HepG2 (cell line): ENCODE results near the gene CKMT1A. TPM values are rescaled to one million over a fixed set of nuclear protein-coding genes. Genes with fewer than 3 reads are reported as not detected.
"Not testable (repeated sequence)": the region's sequence is repeated elsewhere in the genome, so short reads cannot be mapped to it uniquely, and the experiment has no call there.

Experiments
- ATAC-seq: fragments of 200-7000 bp; cut with Tn5 transposase; 3 replicates; pipeline ENCODE4 v1.9.1; 2020; ENCODE audit warnings: mild to moderate bottlenecking, moderate library complexity
- BruUV-seq: library from RNA; stranded (reverse); fragments of 400-500 nt; replicated peaks from 2 replicates; lab custom pipeline; 2021; lab: Mats Ljungman, UMichigan
- CTCF ChIA-PET: fragments of 300-600 bp; formaldehyde crosslinking; extraction: SDS; loops from one replicate; lab custom pipeline; 2021; ENCODE audit warnings: low total read pairs, inconsistent platforms, low intra/inter-chr PET ratio; lab: Yijun Ruan, JAX
- POLR2A ChIA-PET: fragments of 350-600 bp; sonication (Branson Sonifier 250); formaldehyde crosslinking; loops from one replicate; lab custom pipeline; 2020; ENCODE audit warnings: antibody characterized with exemption, inconsistent platforms; lab: Yijun Ruan, JAX
- DNase-seq: peaks from one replicate; pipeline ENCODE4 v3.0.0-alpha.2; 2015; ENCODE audit warnings: low spot score
- FAIRE-seq: peaks from 3 replicates; lab custom pipeline; 2011; peaks lifted over from hg19 to GRCh38; lab: Jason Lieb, UNC
- H2AFZ ChIP-seq: one replicate; pipeline ENCODE4 v1.6.1; 2011; ENCODE audit warnings: low read length, inconsistent platforms
- H3K27ac ChIP-seq: fragments of 300-600 bp; 3 replicates; pipeline ENCODE4 v1.8.0; 2011; ENCODE audit warnings: mixed run types, mild to moderate bottlenecking, mixed read lengths, low read length, inconsistent platforms; ENCODE audit not compliant: insufficient read depth; ENCODE audit errors: extremely low read length
- H3K27me3 ChIP-seq, 2 experiments: fragments of 200-600 bp in 1 of 2; 2 replicates in 1 of 2; 3 replicates in 1 of 2; pipeline versions ENCODE4 v1.6.0 to v1.8.0; 2011; ENCODE audit warnings: low read length in 2 of 2, mild to moderate bottlenecking in 2 of 2, moderate library complexity in 2 of 2, inconsistent platforms in 1 of 2; ENCODE audit not compliant: insufficient read depth in 2 of 2, control insufficient read depth in 1 of 2
- H3K36me3 ChIP-seq, 2 experiments: fragments of 200-600 bp in 1 of 2; replicated peaks in 1 of 2; 2 replicates in 1 of 2; 3 replicates in 1 of 2; pipeline versions ENCODE4 v1.5.1 to v1.8.0; 2011; ENCODE audit warnings: low read length in 2 of 2, inconsistent platforms in 1 of 2; ENCODE audit not compliant: insufficient read depth in 2 of 2, control insufficient read depth in 1 of 2
- H3K4me1 ChIP-seq: 2 replicates; pipeline ENCODE4 v1.5.1; 2012; ENCODE audit warnings: low read length, inconsistent platforms; ENCODE audit not compliant: insufficient read depth
- H3K4me2 ChIP-seq: 2 replicates; pipeline ENCODE4 v1.6.0; 2011; ENCODE audit warnings: low read depth, low read length, inconsistent platforms
- H3K4me3 ChIP-seq, 3 experiments: fragments of 200-600 bp in 1 of 3; sonication (generic), shearing (Covaris generic) in 1 of 3; replicated peaks in 1 of 3; 2 replicates each; pipeline ENCODE4 v1.5.1; 2011 to 2016; ENCODE audit warnings: low read length in 3 of 3, inconsistent platforms in 2 of 3, low read depth in 2 of 3, mild to moderate bottlenecking in 2 of 3, control low read depth in 1 of 3, mixed read lengths in 1 of 3; ENCODE audit not compliant: insufficient read depth in 1 of 3
- H3K79me2 ChIP-seq: one replicate; pipeline ENCODE4 v1.6.1; 2011; ENCODE audit warnings: low read length, inconsistent platforms; ENCODE audit not compliant: insufficient read depth
- H3K9ac ChIP-seq: 2 replicates; pipeline ENCODE4 v1.6.0; 2011; ENCODE audit warnings: mild to moderate bottlenecking, low read depth, low read length, inconsistent platforms; ENCODE audit not compliant: insufficient read depth
- H3K9me3 ChIP-seq: 2 replicates; pipeline ENCODE4 v1.5.1; 2012; ENCODE audit warnings: mild to moderate bottlenecking, low read length
- H4K20me1 ChIP-seq: 2 replicates; pipeline ENCODE4 v1.6.0; 2011; ENCODE audit warnings: inconsistent platforms, mild to moderate bottlenecking, low read length, moderate library complexity; ENCODE audit not compliant: insufficient read depth
- WGBS: methylation state at CpG from one replicate; pipeline ENCODE4 v1.1.6; 2017; ENCODE audit warnings: low lambda C conversion rate; 5-methylcytosine and 5-hydroxymethylcytosine counted together
- in situ Hi-C: cut with HindIII; loops from 2 replicates; pipeline ENCODE4 v1.10.0; 2017; ENCODE audit warnings: low pct_unique_long_range_greater_than_20kb; ENCODE audit not compliant: extremely low pct_ligation_motif_present
- intact Hi-C: fragments of 100-400 bp; cut with micrococcal nuclease; formaldehyde crosslinking; loops from one replicate; pipeline ENCODE4 v1.10.0; 2022; ENCODE audit not compliant: unreplicated experiment
- polyA plus RNA-seq, 8 experiments: library from polyadenylated mRNA; depleted of rRNA in 3 of 8; stranded (reverse) in 7 of 8; unstranded in 1 of 8; fragments of >200 nt; fragmentation: Illumina TruSeq in 4 of 8; extraction: Trizol in 4 of 8; gene quantifications; 2 replicates each; pipeline versions ENCODE4 v1.2.1 to v1.2.3, GENCODE V29; 2011 to 2016; ENCODE audit warnings: low read depth in 4 of 8, missing spikeins in 1 of 8, mixed read lengths in 1 of 8; ENCODE audit not compliant: insufficient read depth in 1 of 8
- total RNA-seq, 5 experiments: library from RNA; depleted of rRNA; stranded (reverse); fragments of >200 nt; fragmentation: Illumina TruSeq; extraction: Trizol; gene quantifications; 2 replicates each; pipeline ENCODE4 v1.2.3, GENCODE V29; 2016; ENCODE audit warnings: low read depth in 1 of 5

The CKMT1A gene
- total and polyA plus RNA-seq, 2 of the 13 experiments (the other 11 are each of a cell fraction or from before 2014, with no cell fraction given) = 0.13 to 0.46 TPM

DNA sequence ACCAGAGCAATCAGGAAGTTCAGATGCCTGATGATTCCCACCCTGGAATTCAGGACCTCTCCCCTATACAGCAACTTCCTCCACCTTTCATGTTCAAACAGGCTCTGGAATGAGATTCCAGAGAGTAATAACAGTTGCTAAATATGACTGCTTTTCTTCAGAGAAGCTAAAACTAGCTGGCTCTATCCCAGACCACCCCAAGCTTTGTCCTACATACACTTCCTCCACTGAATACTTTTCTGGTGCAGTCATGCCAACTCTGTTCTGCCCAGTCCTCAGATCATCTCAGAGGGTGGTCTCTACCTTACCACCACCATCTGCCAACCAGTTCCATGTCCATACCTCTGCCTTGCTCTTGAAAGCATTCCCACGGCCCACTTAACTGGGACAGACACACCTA lies 27.5 kb upstream of the CKMT1A start:
- H2AFZ ChIP-seq, H3K27ac ChIP-seq, H3K4me1 ChIP-seq, DNase-seq, H3K9ac ChIP-seq, CTCF ChIA-PET, FAIRE-seq, POLR2A ChIA-PET, intact Hi-C loops, H3K36me3 ChIP-seq, H3K79me2 ChIP-seq, in situ Hi-C loops, ATAC-seq, H3K4me3 ChIP-seq, H3K9me3 ChIP-seq, H3K4me2 ChIP-seq, H3K27me3 ChIP-seq, BruUV-seq, H4K20me1 ChIP-seq: not testable (repeated sequence)
- no CpG with 5 or more reads among the region's 1 CpG for WGBS

DNA sequence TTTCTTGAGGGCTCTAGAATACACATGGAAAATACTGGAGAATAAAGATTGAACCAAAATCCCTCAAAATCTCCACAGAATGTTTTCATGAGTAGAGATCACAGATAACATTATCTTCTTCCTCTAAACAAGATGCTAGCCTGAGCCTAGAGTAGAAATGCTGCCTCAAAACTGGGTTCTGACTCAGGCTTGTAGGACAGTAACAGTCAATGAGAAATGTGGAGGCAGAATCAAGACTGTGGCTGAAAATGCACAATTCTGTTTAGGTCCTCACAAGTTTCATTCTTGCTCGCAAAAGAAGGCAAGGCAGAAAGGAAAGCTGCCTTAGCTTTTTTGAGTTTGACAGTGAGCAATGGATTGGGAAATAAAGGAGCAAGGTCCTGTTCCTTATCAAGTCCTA lies 19.5 kb upstream of the CKMT1A start:
- H3K4me1 ChIP-seq, H3K9me3 ChIP-seq, H3K4me2 ChIP-seq, in situ Hi-C loops, intact Hi-C loops, H3K79me2 ChIP-seq, H2AFZ ChIP-seq, H3K27ac ChIP-seq, POLR2A ChIA-PET, CTCF ChIA-PET, H3K4me3 ChIP-seq, DNase-seq, H4K20me1 ChIP-seq, H3K9ac ChIP-seq, ATAC-seq, BruUV-seq, H3K27me3 ChIP-seq, H3K36me3 ChIP-seq: not testable (repeated sequence)
- FAIRE-seq = peak; percentile 77
- no CpG with 5 or more reads among the region's 1 CpG for WGBS

DNA sequence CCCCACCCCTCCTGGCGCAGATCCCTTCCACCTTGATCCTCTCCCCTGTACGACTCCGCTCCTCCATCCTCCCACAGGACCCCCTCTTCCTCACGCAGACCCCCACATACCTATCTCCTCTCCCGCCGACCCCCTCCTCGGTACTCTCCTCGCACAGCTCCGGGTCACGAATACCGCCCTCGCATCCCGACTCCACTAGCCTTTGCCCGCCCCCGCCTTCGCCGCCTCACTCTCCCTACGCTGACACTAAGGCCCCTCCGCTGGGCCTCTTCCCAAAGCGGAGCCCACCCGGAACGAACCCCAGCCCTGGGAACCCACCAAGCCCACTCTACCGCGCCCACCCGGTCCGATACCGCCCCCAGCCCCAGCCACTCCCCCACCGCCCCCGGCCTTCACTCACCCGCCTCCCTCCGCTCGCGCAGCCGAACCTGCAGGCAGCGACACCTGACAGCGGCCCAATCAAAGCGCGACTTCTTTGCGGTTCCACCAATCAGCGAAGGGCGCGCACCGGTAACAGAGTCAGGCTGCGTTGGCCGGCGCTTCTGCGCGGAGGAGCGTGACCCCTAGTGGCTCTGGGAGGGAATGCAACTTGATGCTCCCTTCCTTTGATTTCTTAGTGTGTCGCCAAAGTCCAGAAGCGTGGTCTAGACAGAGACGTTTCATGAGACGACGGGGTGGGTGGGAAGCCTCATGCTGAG lies 3.9 kb upstream of the CKMT1A start:
- no CpG with 5 or more reads among the region's 54 CpGs for WGBS

DNA sequence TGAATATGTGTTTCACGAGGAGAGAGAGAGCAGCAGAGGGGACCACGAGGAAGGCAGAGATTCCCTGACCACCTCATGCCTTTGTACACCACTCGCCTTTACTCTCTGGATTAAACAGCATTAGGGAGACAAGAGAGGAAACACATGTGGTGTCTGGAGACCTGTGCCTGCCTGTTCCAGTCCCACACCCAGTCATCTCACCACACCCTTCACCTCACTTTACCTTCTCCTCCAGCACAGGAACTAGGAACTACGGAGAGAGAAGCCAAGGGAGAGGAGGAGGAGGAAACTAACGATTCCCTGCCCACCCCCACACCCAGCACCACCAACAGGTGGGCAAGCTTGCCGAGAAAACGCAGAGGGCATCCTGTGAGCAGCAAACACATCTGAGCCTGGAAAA lies 980 bp upstream of the CKMT1A start:
- WGBS = 0% methylated on average over 3 of the region's 7 CpGs
- H3K4me1 ChIP-seq, H3K27me3 ChIP-seq, intact Hi-C loops, H2AFZ ChIP-seq, CTCF ChIA-PET, ATAC-seq, FAIRE-seq, H3K9ac ChIP-seq, H3K4me2 ChIP-seq, H3K9me3 ChIP-seq, H3K36me3 ChIP-seq, H3K4me3 ChIP-seq, H4K20me1 ChIP-seq, H3K79me2 ChIP-seq, BruUV-seq, POLR2A ChIA-PET, H3K27ac ChIP-seq, DNase-seq, in situ Hi-C loops: not testable (repeated sequence)

More for the DNA sequence above, 3.9 kb upstream of the CKMT1A start:
- DNase-seq, H3K4me3 ChIP-seq, H4K20me1 ChIP-seq, H2AFZ ChIP-seq, BruUV-seq, H3K36me3 ChIP-seq, H3K27me3 ChIP-seq, POLR2A ChIA-PET, H3K4me2 ChIP-seq, in situ Hi-C loops, intact Hi-C loops, H3K4me1 ChIP-seq, H3K9ac ChIP-seq, H3K79me2 ChIP-seq, H3K27ac ChIP-seq, H3K9me3 ChIP-seq, CTCF ChIA-PET: not testable (repeated sequence)
- FAIRE-seq = peak; percentile 99
- peak; percentile 94 for ATAC-seq
